Thyroid gland (tissue), 4 donors: ENCODE data around the gene ABLIM1. TPM values are rescaled to one million over a fixed set of nuclear protein-coding genes. Genes with fewer than 3 reads are reported as not detected.

Experiments
- DNase-seq, 2 donors: peaks; one replicate each; pipeline ENCODE4 v3.0.0-alpha.2; 2019
- H3K27ac ChIP-seq, 3 donors: fragments of 200-600 bp; sonication (generic); 1 replicate in 2 of 3; 2 replicates in 1 of 3; pipeline ENCODE4 v1.5.1; 2016 to 2019; ENCODE audit warnings: mild to moderate bottlenecking in 1 of 3, moderate library complexity in 1 of 3
- H3K27me3 ChIP-seq: fragments of 200-600 bp; sonication (generic); one replicate; pipeline ENCODE4 v1.5.1; 2019
- H3K36me3 ChIP-seq, 2 donors: fragments of 200-600 bp; sonication (generic); one replicate each; pipeline ENCODE4 v1.5.1; 2016 to 2019
- H3K4me1 ChIP-seq, 2 donors: fragments of 200-600 bp; sonication (generic); one replicate each; pipeline ENCODE4 v1.5.1; 2017 to 2019
- H3K4me3 ChIP-seq, 3 donors: fragments of 200-600 bp; sonication (generic); replicated peaks in 1 of 3; 1 replicate in 2 of 3; 2 replicates in 1 of 3; pipeline ENCODE4 v1.5.1; 2016; ENCODE audit warnings: mild to moderate bottlenecking in 1 of 3
- H3K9me3 ChIP-seq: fragments of 200-600 bp; sonication (generic); one replicate; pipeline ENCODE4 v1.5.1; 2017
- POLR2A ChIP-seq, 2 donors: fragments of 450-650 bp; IDR thresholded peaks; one replicate each; pipeline ENCODE4 v1.6.1; 2017; ENCODE audit warnings: antibody characterized with exemption in 2 of 2, mild to moderate bottlenecking in 2 of 2, moderate library complexity in 1 of 2
- WGBS, 2 donors: methylation state at CpG; one replicate each; pipeline ENCODE4 v1.1.5; 2017; 5-methylcytosine and 5-hydroxymethylcytosine counted together
- intact Hi-C: fragments of 100-400 bp; cut with DNase I; formaldehyde crosslinking; loops from one replicate; pipeline ENCODE4 v1.15.1; 2023
- total RNA-seq, 4 donors: library from RNA; depleted of rRNA; stranded (reverse); fragments of >200 nt; gene quantifications; one replicate each; pipeline ENCODE4 v1.2.3, GENCODE V29; 2016
- TF ChIP-seq, protein P1 (sequence below), 6 experiments: fragments of 200-600 bp in 3 of 6; fragments of 450-650 bp in 3 of 6; sonication (generic) in 3 of 6; IDR thresholded peaks; one replicate each; pipeline ENCODE4 v1.5.1; 2016 to 2019; ENCODE audit warnings: antibody characterized with exemption in 6 of 6, mild to moderate bottlenecking in 2 of 6, inconsistent platforms in 1 of 6, moderate library complexity in 1 of 6

ABLIM1 gene
- total RNA-seq, 4 donors from 2014 or later, result 225 to 404 (median 382) TPM

DNA sequence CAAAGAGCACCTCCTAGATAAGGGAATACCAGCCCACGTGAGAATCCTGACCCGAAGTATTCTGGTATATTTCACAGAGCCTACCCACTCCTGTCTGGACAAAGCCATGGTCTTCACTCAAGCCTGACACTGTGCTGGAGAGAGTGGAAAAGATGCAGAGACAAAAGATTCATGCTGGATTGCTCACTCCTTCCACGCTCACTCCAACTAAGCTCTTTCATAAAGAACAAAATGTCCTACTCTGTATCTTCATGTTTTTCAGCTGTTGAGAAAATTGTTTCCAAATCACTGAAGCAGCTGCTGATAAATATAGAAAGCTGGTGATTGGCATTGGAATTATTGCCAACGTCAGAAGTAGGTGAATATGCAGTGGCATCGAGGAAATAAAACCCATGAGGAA, 106.0 kb downstream of the ABLIM1 start:
- Histone ChIP-seq H3K36me3 (no peaks in the 10 kb centered on the region), H3K9me3 (no peaks in the 10 kb centered on the region), H3K4me3 (no peak overlapping the region), H3K27me3 (no peaks in the 10 kb centered on the region), H3K27ac (peak overlapping the region; percentile 83 to 91 (median 90)), H3K4me1 (peaks cover 21 to 24% of the 10 kb centered on the region in 2 donors)
- WGBS, 2 donors, result 64 to 76% methylated on average over 5 of the region's 5 CpGs
- TF ChIP-seq, protein P1, sequence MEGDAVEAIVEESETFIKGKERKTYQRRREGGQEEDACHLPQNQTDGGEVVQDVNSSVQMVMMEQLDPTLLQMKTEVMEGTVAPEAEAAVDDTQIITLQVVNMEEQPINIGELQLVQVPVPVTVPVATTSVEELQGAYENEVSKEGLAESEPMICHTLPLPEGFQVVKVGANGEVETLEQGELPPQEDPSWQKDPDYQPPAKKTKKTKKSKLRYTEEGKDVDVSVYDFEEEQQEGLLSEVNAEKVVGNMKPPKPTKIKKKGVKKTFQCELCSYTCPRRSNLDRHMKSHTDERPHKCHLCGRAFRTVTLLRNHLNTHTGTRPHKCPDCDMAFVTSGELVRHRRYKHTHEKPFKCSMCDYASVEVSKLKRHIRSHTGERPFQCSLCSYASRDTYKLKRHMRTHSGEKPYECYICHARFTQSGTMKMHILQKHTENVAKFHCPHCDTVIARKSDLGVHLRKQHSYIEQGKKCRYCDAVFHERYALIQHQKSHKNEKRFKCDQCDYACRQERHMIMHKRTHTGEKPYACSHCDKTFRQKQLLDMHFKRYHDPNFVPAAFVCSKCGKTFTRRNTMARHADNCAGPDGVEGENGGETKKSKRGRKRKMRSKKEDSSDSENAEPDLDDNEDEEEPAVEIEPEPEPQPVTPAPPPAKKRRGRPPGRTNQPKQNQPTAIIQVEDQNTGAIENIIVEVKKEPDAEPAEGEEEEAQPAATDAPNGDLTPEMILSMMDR (IDR thresholded peaks at IDR 0.05), result no peak
- no peak for TF ChIP-seq POLR2A (IDR thresholded peaks at IDR 0.05)
- peak in 1 of 2 donors; percentile 32 for DNase-seq
- intact Hi-C loops, result no loop called here

DNA sequence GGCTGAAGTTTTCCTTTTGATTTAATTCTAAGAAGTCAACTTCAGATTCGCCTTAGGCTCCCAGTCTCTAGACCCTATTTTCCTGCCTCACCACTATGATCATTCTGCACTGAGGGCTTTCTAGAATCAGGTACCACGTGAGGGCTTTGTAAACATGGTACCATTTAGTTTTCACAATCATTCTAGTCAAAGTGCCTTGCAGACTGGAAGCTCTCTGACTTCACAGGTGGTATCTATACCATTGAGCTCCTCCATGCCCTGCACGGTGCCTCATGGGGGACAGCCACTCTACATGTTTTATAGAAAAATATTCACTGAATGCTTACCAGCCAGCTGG, 106.5 kb downstream of the ABLIM1 start:
- intact Hi-C loops, result no loop called here
- H3K4me1 ChIP-seq, result peaks cover 21 to 24% of the 10 kb centered on the region in 2 donors
- peak in 1 of 2 donors; percentile 17 for TF ChIP-seq POLR2A (IDR thresholded peaks at IDR 0.05)
- TF ChIP-seq, protein P1 (IDR thresholded peaks at IDR 0.05), result no peak

DNA sequence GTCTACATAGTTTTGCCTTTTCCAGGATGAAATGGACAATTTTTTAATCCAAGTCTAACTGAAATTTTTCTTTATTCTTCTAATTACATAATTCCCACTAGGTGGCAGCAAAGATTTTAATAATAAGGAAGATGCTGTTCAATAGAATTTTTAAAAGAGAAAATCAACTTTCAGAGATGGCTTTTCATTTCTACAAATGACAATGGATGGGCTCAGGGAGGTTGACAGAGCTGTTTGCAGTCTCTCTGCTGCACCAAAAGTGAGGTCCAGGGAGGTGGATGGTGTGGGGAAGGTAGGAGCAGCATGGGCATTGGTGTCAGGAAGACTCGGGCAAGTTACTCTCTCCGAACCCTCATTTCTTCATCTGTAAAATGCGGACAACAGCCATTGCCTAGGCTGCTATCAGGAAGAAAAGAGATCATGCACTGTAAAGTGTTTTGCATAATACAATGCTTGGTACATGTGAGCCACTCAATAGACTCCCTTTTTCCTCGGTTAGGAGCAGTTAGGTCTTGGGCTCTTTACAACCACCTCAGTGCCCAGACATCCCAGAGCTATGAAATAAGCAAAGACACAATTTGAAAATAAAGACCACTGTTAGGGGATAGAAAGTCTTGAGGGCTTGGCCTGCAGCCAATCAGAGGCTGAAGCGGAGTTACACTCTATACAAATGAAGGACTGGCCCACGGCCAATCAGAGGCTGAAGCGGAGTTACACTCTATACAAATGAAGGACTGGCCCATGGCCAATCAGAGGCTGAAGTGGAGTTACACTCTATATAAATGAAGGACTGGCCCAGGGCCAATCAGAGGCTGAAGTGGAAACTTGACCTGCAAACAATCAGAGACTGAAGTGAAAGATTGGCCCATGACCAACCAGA, 107.1 kb downstream of the ABLIM1 start:
- H3K4me1 ChIP-seq, result peaks cover 21 to 24% of the 10 kb centered on the region in 2 donors
- H3K9me3 ChIP-seq, result no peaks in the 10 kb centered on the region
- H3K36me3 ChIP-seq, result no peaks in the 10 kb centered on the region
- TF ChIP-seq POLR2A (IDR thresholded peaks at IDR 0.05), result no peak
- TF ChIP-seq, protein P1 (IDR thresholded peaks at IDR 0.05), result peak; percentile 13 to 75 (median 41)
- DNase-seq, result peak; percentile 89 to 93
- 20 to 26% methylated on average over 7 of the region's 7 CpGs for WGBS, 2 donors
- intact Hi-C loops, result no loop called here
- peak overlapping the region; percentile 83 to 91 (median 90) for H3K27ac ChIP-seq
- no peak overlapping the region for H3K4me3 ChIP-seq
- H3K27me3 ChIP-seq, result no peaks in the 10 kb centered on the region

More for the DNA sequence above, 106.5 kb downstream of the ABLIM1 start:
- 17 to 22% methylated on average over 3 of the region's 3 CpGs for WGBS, 2 donors
- Histone ChIP-seq H3K9me3 (no peaks in the 10 kb centered on the region), H3K27ac (peak overlapping the region; percentile 83 to 91 (median 90)), H3K36me3 (no peaks in the 10 kb centered on the region), H3K27me3 (no peaks in the 10 kb centered on the region), H3K4me3 (no peak overlapping the region)
- no peak for DNase-seq

GRCh38 chr10:114548662-114549061, 109.4 kb downstream of the ABLIM1 start:
- Histone ChIP-seq H3K27ac (peak overlapping the region; percentile 19 to 49 (median 47)), H3K9me3 (no peaks in the 10 kb centered on the region), H3K4me1 (peaks cover 21 to 24% of the 10 kb centered on the region in 2 donors), H3K27me3 (no peaks in the 10 kb centered on the region), H3K4me3 (no peak overlapping the region), H3K36me3 (no peaks in the 10 kb centered on the region)
- DNase-seq, result peak; percentile 88 to 90
- TF ChIP-seq, protein P1 (IDR thresholded peaks at IDR 0.05), result peak in 4 of 6 experiments; percentile 65 to 95 (median 83)
- peak in 1 of 2 donors; percentile 16 for TF ChIP-seq POLR2A (IDR thresholded peaks at IDR 0.05)
- intact Hi-C loops, result loop anchor here (5.0 to 10.0 kb wide), 2 partner anchors 81 to 244 kb away; no protein-coding TSS in a partner anchor
- WGBS, 2 donors, result 34 to 35% methylated on average over 5 of the region's 5 CpGs

- Histone ChIP-seq H3K4me1 (peaks cover 11 to 14% of the 10 kb centered on the region in 2 donors), H3K4me3 (no peak overlapping the region), H3K36me3 (no peaks in the 10 kb centered on the region), H3K27me3 (no peaks in the 10 kb centered on the region), H3K9me3 (no peaks in the 10 kb centered on the region), H3K27ac (no peak overlapping the region)
- no peak for TF ChIP-seq POLR2A (IDR thresholded peaks at IDR 0.05)
- TF ChIP-seq, protein P1 (IDR thresholded peaks at IDR 0.05), result no peak
- intact Hi-C loops, result loop anchor here (5.0 to 10.0 kb wide), 2 partner anchors 80 to 243 kb away; no protein-coding TSS in a partner anchor
- no peak for DNase-seq
- WGBS, 2 donors, result 89 to 91% methylated on average over 14 of the region's 14 CpGs
These were observed 110.6 kb downstream of the ABLIM1 start for GRCh38 chr10:114547514-114547913.
